HG02798 (cell line): Measurements from ENCODE around the gene DACT3.

Experiments used
- ATAC-seq: cut with Tn5 transposase; IDR thresholded peaks from one replicate; pipeline ENCODE4 v1.9.1; 2021; ENCODE audit warnings: mild to moderate bottlenecking; ENCODE audit not compliant: unreplicated experiment, poor library complexity

Gene DACT3

GRCh38 chr19:46616631-46617322, 44.2 kb downstream of the DACT3 start:
- no peak for ATAC-seq

- ATAC-seq = no peak
Observed at GRCh38 chr19:46615966-46616365, 45.0 kb downstream of the DACT3 start.

- ATAC-seq = peak; percentile 62
Observed at GRCh38 chr19:46614114-46614722, 46.8 kb downstream of the DACT3 start.

- ATAC-seq = no peak
Observed at GRCh38 chr19:46613525-46613924, 47.5 kb downstream of the DACT3 start.

GRCh38 chr19:46611776-46612175, 49.2 kb downstream of the DACT3 start:
- no peak for ATAC-seq

GRCh38 chr19:46610851-46611770, 49.9 kb downstream of the DACT3 start:
- ATAC-seq = no peak

GRCh38 chr19:46610413-46610775, 50.6 kb downstream of the DACT3 start:
- no peak for ATAC-seq

- no peak for ATAC-seq
Observed at GRCh38 chr19:46609511-46610412, 51.2 kb downstream of the DACT3 start.

GRCh38 chr19:46608581-46609345, 52.2 kb downstream of the DACT3 start:
- ATAC-seq = no peak

- ATAC-seq = no peak
Observed at GRCh38 chr19:46608178-46608577, 52.8 kb downstream of the DACT3 start.

- no peak for ATAC-seq
Observed at GRCh38 chr19:46607448-46607841, 53.5 kb downstream of the DACT3 start.

GRCh38 chr19:46606681-46607447, 54.1 kb downstream of the DACT3 start:
- no peak for ATAC-seq

GRCh38 chr19:46606019-46606418, 55.0 kb downstream of the DACT3 start:
- no peak for ATAC-seq

- no peak for ATAC-seq
Observed at GRCh38 chr19:46605356-46605821, 55.6 kb downstream of the DACT3 start.

- ATAC-seq = no peak
Observed at GRCh38 chr19:46604781-46605355, 56.1 kb downstream of the DACT3 start.

GRCh38 chr19:46603752-46604231, 57.2 kb downstream of the DACT3 start:
- ATAC-seq = no peak

GRCh38 chr19:46603195-46603637, 57.8 kb downstream of the DACT3 start:
- ATAC-seq = no peak
